B cell (primary cell): ENCODE measurements around the gene MAEA. TPM values are rescaled to one million over a fixed set of nuclear protein-coding genes. Genes with fewer than 3 reads are reported as not detected.

Source experiments
- ATAC-seq: fragments of 200-7000 bp; cut with Tn5 transposase; one replicate; pipeline ENCODE4 v1.10.0; 2021; ENCODE audit warnings: low read depth, mild to moderate bottlenecking, moderate number of reproducible peaks, moderate library complexity
- CTCF ChIA-PET: fragments of 350-600 bp; sonication (Branson Sonifier 250); formaldehyde crosslinking; loops from one replicate; lab custom pipeline; 2021; ENCODE audit warnings: antibody characterized with exemption, inconsistent platforms; lab: Charles Lee
- POLR2A ChIA-PET: fragments of 350-600 bp; sonication (Branson Sonifier 250); formaldehyde crosslinking; loops from one replicate; lab custom pipeline; 2021; ENCODE audit warnings: antibody characterized with exemption; lab: Charles Lee
- DNase-seq: peaks from one replicate; pipeline ENCODE4 v3.0.0; 2013
- H2AFZ ChIP-seq: 2 replicates; pipeline ENCODE4 v1.6.1; 2012; ENCODE audit warnings: mild to moderate bottlenecking, low read depth, low read length; ENCODE audit not compliant: insufficient read depth, poor library complexity, severe bottlenecking
- H3K27ac ChIP-seq, 2 donors: 1 replicate in 1 of 2; 2 replicates in 1 of 2; pipeline ENCODE4 v1.5.1; 2012 to 2013; ENCODE audit warnings: low read length in 2 of 2, mild to moderate bottlenecking in 2 of 2, moderate library complexity in 1 of 2
- H3K27me3 ChIP-seq, 4 experiments: fragments of 200-600 bp in 1 of 4; sonication (generic) in 1 of 4; replicated peaks in 1 of 4; 1 replicate in 2 of 4; 2 replicates in 2 of 4; pipeline versions ENCODE4 v1.6.1 to v1.7.0; 2013 to 2016; ENCODE audit warnings: low read length in 3 of 4, mild to moderate bottlenecking in 2 of 4, mixed read lengths in 1 of 4, moderate library complexity in 1 of 4; ENCODE audit not compliant: insufficient read depth in 4 of 4, control insufficient read depth in 3 of 4; ENCODE audit errors: control extremely low read depth in 1 of 4
- H3K36me3 ChIP-seq, 2 experiments: replicated peaks in 1 of 2; 1 replicate in 1 of 2; 2 replicates in 1 of 2; pipeline versions ENCODE4 v1.6.1 to v1.7.1; 2013; ENCODE audit warnings: low read length in 1 of 2; ENCODE audit not compliant: insufficient read depth in 2 of 2, control insufficient read depth in 1 of 2; ENCODE audit errors: control extremely low read depth in 1 of 2, extremely low read depth in 1 of 2
- H3K4me1 ChIP-seq, 2 donors: fragments of 200-600 bp in 1 of 2; sonication (generic) in 1 of 2; 1 replicate in 1 of 2; 2 replicates in 1 of 2; pipeline versions ENCODE4 v1.5.1 to v1.6.1; 2013 to 2017; ENCODE audit warnings: low read length in 2 of 2; ENCODE audit not compliant: control insufficient read depth in 2 of 2, insufficient read depth in 2 of 2
- H3K4me2 ChIP-seq: replicated peaks from 2 replicates; pipeline ENCODE3; 2012; ENCODE audit warnings: mild to moderate bottlenecking, low read depth, low read length; ENCODE audit not compliant: poor library complexity, severe bottlenecking
- H3K4me3 ChIP-seq, 5 experiments: fragments of 200-600 bp in 1 of 5; sonication (generic) in 1 of 5; 1 replicate in 3 of 5; 2 replicates in 2 of 5; pipeline versions ENCODE4 v1.5.1 to v1.7.0; 2011 to 2016; ENCODE audit warnings: low read length in 4 of 5, mild to moderate bottlenecking in 4 of 5, low read depth in 2 of 5, control low read depth in 1 of 5, moderate library complexity in 1 of 5; ENCODE audit not compliant: insufficient read depth in 1 of 5; ENCODE audit errors: control extremely low read depth in 1 of 5, extremely low read depth in 1 of 5
- H3K79me2 ChIP-seq: fragments of 200-600 bp; sonication (generic); one replicate; pipeline ENCODE4 v1.6.0; 2016; ENCODE audit warnings: low read length; ENCODE audit not compliant: control insufficient read depth, insufficient read depth
- H3K9ac ChIP-seq: fragments of 200-600 bp; sonication (generic); 2 replicates; pipeline ENCODE4 v1.6.1; 2017; ENCODE audit warnings: mild to moderate bottlenecking, low read length, moderate library complexity
- H3K9me3 ChIP-seq, 3 donors: one replicate each; pipeline versions ENCODE4 v1.6.1 to v1.7.1; 2013; ENCODE audit warnings: low read length in 2 of 3; ENCODE audit not compliant: control insufficient read depth in 2 of 3, insufficient read depth in 1 of 3; ENCODE audit errors: control extremely low read depth in 1 of 3
- H4K20me1 ChIP-seq: 2 replicates; pipeline ENCODE4 v1.6.0; 2012; ENCODE audit warnings: mild to moderate bottlenecking, low read length; ENCODE audit not compliant: insufficient read depth, control insufficient read depth, poor library complexity, severe bottlenecking
- H3K27ac Mint-ChIP-seq: one replicate; pipeline ENCODE4 v1.8.0; 2021; ENCODE audit warnings: mixed read lengths
- H3K27me3 Mint-ChIP-seq: one replicate; pipeline ENCODE4 v1.8.0; 2021; ENCODE audit warnings: mixed read lengths
- H3K4me1 Mint-ChIP-seq: one replicate; pipeline ENCODE4 v1.8.0; 2021; ENCODE audit warnings: mixed read lengths
- H3K4me3 Mint-ChIP-seq: one replicate; pipeline ENCODE4 v1.8.0; 2021; ENCODE audit warnings: mixed read lengths
- H3K9me3 Mint-ChIP-seq: one replicate; pipeline ENCODE4 v1.8.0; 2022; ENCODE audit warnings: mixed read lengths; ENCODE audit not compliant: insufficient read depth
- EZH2 ChIP-seq: IDR thresholded peaks from 2 replicates; pipeline ENCODE4 v1.6.1; 2012; ENCODE audit warnings: borderline replicate concordance, low read depth, mild to moderate bottlenecking, moderate library complexity, low read length; ENCODE audit not compliant: insufficient read depth, poor library complexity, severe bottlenecking
- WGBS: methylation state at CpG from one replicate; pipeline ENCODE4 v1.1.5; 2013; ENCODE audit warnings: missing lambda C conversion rate; ENCODE audit not compliant: insufficient coverage; 5-methylcytosine and 5-hydroxymethylcytosine counted together
- intact Hi-C: fragments of 100-400 bp; cut with micrococcal nuclease; formaldehyde crosslinking; loops from one replicate; pipeline ENCODE4 v1.10.0; 2022
- polyA plus RNA-seq: library from polyadenylated mRNA; depleted of rRNA; stranded (reverse); fragments of >200 nt; gene quantifications from 2 replicates; pipeline ENCODE4 v1.2.3, GENCODE V29; 2012
- total RNA-seq, 2 donors: library from RNA; stranded (reverse); fragments of 120-200 nt in 1 of 2; gene quantifications; 1 replicate in 1 of 2; 2 replicates in 1 of 2; pipeline versions ENCODE4 v1.2.3 to v1.2.4, GENCODE V29; 2013 to 2022
- TF ChIP-seq, protein P1 (sequence below): fragments of 200-600 bp; IDR thresholded peaks from one replicate; pipeline ENCODE4 v1.8.0; 2022; ENCODE audit warnings: antibody characterized with exemption, mild to moderate bottlenecking

The MAEA gene
- total and polyA plus RNA-seq, 2 donors (not counting 1 experiment from before 2014, with no cell fraction given): 106 to 107 TPM

DNA sequence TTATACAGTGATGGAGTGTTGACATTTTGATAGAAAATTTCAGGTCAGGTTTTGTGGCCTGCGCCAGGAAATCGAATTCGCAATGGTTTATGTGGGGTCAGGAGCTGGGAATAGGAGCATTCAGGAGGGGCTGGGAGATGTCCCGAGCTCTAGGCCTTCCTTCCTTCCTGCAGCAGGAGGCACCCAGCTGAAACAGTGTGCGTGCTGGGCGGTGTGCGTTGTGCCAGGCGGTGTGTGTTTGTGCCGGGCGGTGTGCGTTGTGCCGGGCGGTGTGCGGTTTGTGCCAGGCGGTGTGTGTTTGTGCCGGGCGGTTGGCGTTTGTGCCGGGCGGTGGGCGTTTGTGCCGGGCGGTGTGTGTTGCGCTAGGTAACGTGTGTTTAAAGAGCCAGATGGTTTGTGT is 59.1 kb downstream of the MAEA start:
- peaks cover 35% of the 10 kb centered on the region for H3K4me1 Mint-ChIP-seq
- peak overlapping the region; percentile 93 for H3K4me3 Mint-ChIP-seq
- ChIA-PET CTCF (interaction anchor here (0.8 to 2.5 kb wide), 3 partner anchors 58 to 218 kb away, joined by 3 to 16 read pairs (median 4); no protein-coding TSS in a partner anchor), POLR2A (interaction anchor here (1.4 kb wide), 1 partner anchor 216 kb away, joined by 4 read pairs; no protein-coding TSS in a partner anchor)
- H3K27ac ChIP-seq: no peak overlapping the region
- H3K36me3 ChIP-seq: peaks cover 0 to 20% of the 10 kb centered on the region in 2 experiments
- peaks cover 0 to 3% (median 0%) of the 10 kb centered on the region in 3 donors for H3K9me3 ChIP-seq
- DNase-seq: no peak
- no peaks in the 10 kb centered on the region for H3K27me3 Mint-ChIP-seq
- no peak overlapping the region for H3K4me3 ChIP-seq
- peaks cover 12% of the 10 kb centered on the region for H3K79me2 ChIP-seq
- no peak for ATAC-seq
- intact Hi-C loops: no loop called here
- 97% methylated on average over 24 of the region's 25 CpGs for WGBS
- peak overlapping the region; percentile 67 for H3K27ac Mint-ChIP-seq
- H3K27me3 ChIP-seq: no peaks in the 10 kb centered on the region
- H3K4me1 ChIP-seq: peaks cover 15 to 29% of the 10 kb centered on the region in 2 donors
- no peak overlapping the region for H3K4me2 ChIP-seq
- H3K9me3 Mint-ChIP-seq: no peaks in the 10 kb centered on the region
- no peak overlapping the region for H3K9ac ChIP-seq
- no peak for TF ChIP-seq EZH2
- TF ChIP-seq, protein P1, sequence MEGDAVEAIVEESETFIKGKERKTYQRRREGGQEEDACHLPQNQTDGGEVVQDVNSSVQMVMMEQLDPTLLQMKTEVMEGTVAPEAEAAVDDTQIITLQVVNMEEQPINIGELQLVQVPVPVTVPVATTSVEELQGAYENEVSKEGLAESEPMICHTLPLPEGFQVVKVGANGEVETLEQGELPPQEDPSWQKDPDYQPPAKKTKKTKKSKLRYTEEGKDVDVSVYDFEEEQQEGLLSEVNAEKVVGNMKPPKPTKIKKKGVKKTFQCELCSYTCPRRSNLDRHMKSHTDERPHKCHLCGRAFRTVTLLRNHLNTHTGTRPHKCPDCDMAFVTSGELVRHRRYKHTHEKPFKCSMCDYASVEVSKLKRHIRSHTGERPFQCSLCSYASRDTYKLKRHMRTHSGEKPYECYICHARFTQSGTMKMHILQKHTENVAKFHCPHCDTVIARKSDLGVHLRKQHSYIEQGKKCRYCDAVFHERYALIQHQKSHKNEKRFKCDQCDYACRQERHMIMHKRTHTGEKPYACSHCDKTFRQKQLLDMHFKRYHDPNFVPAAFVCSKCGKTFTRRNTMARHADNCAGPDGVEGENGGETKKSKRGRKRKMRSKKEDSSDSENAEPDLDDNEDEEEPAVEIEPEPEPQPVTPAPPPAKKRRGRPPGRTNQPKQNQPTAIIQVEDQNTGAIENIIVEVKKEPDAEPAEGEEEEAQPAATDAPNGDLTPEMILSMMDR: no peak
- H2AFZ ChIP-seq: no peak overlapping the region
- H4K20me1 ChIP-seq: peaks cover 9% of the 10 kb centered on the region

- Histone ChIP-seq H3K79me2 (peaks cover 12% of the 10 kb centered on the region), H3K4me1 (peaks cover 15 to 29% of the 10 kb centered on the region in 2 donors), H3K4me2 (no peak overlapping the region), H3K4me3 (no peak overlapping the region), H3K36me3 (peaks cover 0 to 20% of the 10 kb centered on the region in 2 experiments), H3K9me3 (peaks cover 0 to 3% (median 0%) of the 10 kb centered on the region in 3 donors), H3K27ac (no peak overlapping the region), H3K27me3 (no peaks in the 10 kb centered on the region), H4K20me1 (peaks cover 9% of the 10 kb centered on the region), H2AFZ (no peak overlapping the region), H3K9ac (no peak overlapping the region)
- intact Hi-C loops: loop anchor here (2.0 to 5.0 kb wide), 3 partner anchors 427 to 1107 kb away; no protein-coding TSS in a partner anchor
- DNase-seq (no peak), ATAC-seq (no peak)
- POLR2A ChIA-PET: no interaction called here
- 96% methylated on average over 27 of the region's 29 CpGs for WGBS
- Mint-ChIP-seq H3K9me3 (no peaks in the 10 kb centered on the region), H3K4me3 (peak overlapping the region; percentile 93), H3K27me3 (no peaks in the 10 kb centered on the region), H3K4me1 (peaks cover 34% of the 10 kb centered on the region), H3K27ac (no peak overlapping the region)
- CTCF ChIA-PET: interaction anchor here (0.6 to 2.5 kb wide), 5 partner anchors 59 to 477 kb away, joined by 3 to 16 read pairs (median 3); no protein-coding TSS in a partner anchor
- TF ChIP-seq, protein P1: no peak
- TF ChIP-seq EZH2: no peak
Observed at GRCh38 chr4:1349359-1350168, 59.9 kb downstream of the MAEA start.
